ENCODE results near the gene CYB561D1. TPM values are rescaled to one million over a fixed set of nuclear protein-coding genes. Genes with fewer than 3 reads are reported as not detected.

Gene CYB561D1
- total and polyA plus RNA-seq, 4 donors, result 1.3 to 2.8 (median 2.0) TPM

GRCh38 chr1:109508001-109508872, 14.3 kb downstream of the CYB561D1 start:
- DNase-seq (ENCODE audit: low spot score), result no peak
- H3K9me3 ChIP-seq (ENCODE audit: control insufficient read depth in 4 of 4, low read length in 3 of 4), result no peaks in the 10 kb centered on the region
- H3K27ac ChIP-seq (ENCODE audit: low read depth in 1 of 2, low read length in 2 of 2), result no peak overlapping the region
- H3K4me3 ChIP-seq (ENCODE audit: low read depth in 1 of 3, low read length in 3 of 3), result no peak overlapping the region
- H3K9ac ChIP-seq (ENCODE audit: low read depth in 1 of 2, low read length in 2 of 2), result no peak overlapping the region
- no peaks in the 10 kb centered on the region for H3K36me3 ChIP-seq (ENCODE audit: control insufficient read depth in 4 of 4, insufficient read depth in 3 of 4, low read depth in 1 of 4, low read length in 3 of 4)
- H3K27me3 ChIP-seq (ENCODE audit: control insufficient read depth in 4 of 4, insufficient read depth in 4 of 4, low read length in 3 of 4), result no peaks in the 10 kb centered on the region
- WGBS, result 93% methylated on average over 25 of the region's 25 CpGs
- no peak for TF ChIP-seq HNF4A (conservative IDR thresholded peaks at IDR 0.05)
- TF ChIP-seq MAX (IDR thresholded peaks at IDR 0.05), result no peak
- TF ChIP-seq CTCF (IDR thresholded peaks at IDR 0.05; ENCODE audit: low read depth, low read length, missing input control), result no peak
- TF ChIP-seq EGR1 (IDR thresholded peaks at IDR 0.05; ENCODE audit: low read depth in 2 of 2), result no peak
- TF ChIP-seq SP1 (IDR thresholded peaks at IDR 0.05), result no peak
- no peak for TF ChIP-seq FOXA2 (IDR thresholded peaks at IDR 0.05)
- TF ChIP-seq HNF4G (IDR thresholded peaks at IDR 0.05), result no peak
- no peak for TF ChIP-seq ATF3 (IDR thresholded peaks at IDR 0.05)
- no peak for TF ChIP-seq JUND (IDR thresholded peaks at IDR 0.05)
- TF ChIP-seq NR2F2 (IDR thresholded peaks at IDR 0.05), result no peak
- H3K4me1 ChIP-seq (ENCODE audit: control insufficient read depth in 4 of 4, insufficient read depth in 4 of 4, low read length in 3 of 4), result peaks cover 3 to 19% (median 9%) of the 10 kb centered on the region in 4 donors

- DNase-seq (ENCODE audit: low spot score), result no peak
- H3K36me3 ChIP-seq (ENCODE audit: control insufficient read depth in 4 of 4, insufficient read depth in 3 of 4, low read depth in 1 of 4, low read length in 3 of 4), result no peaks in the 10 kb centered on the region
- 77% methylated on average over 7 of the region's 7 CpGs for WGBS
- H3K4me1 ChIP-seq (ENCODE audit: control insufficient read depth in 4 of 4, insufficient read depth in 4 of 4, low read length in 3 of 4), result peaks cover 3 to 19% (median 9%) of the 10 kb centered on the region in 4 donors
- no peak overlapping the region for H3K27ac ChIP-seq (ENCODE audit: low read depth in 1 of 2, low read length in 2 of 2)
- no peaks in the 10 kb centered on the region for H3K27me3 ChIP-seq (ENCODE audit: control insufficient read depth in 4 of 4, insufficient read depth in 4 of 4, low read length in 3 of 4)
- peak overlapping the region in 2 of 3 donors; percentile 70 to 83 for H3K4me3 ChIP-seq (ENCODE audit: low read depth in 1 of 3, low read length in 3 of 3)
- TF ChIP-seq FOXA2 (IDR thresholded peaks at IDR 0.05), result no peak
- no peak for TF ChIP-seq NR2F2 (IDR thresholded peaks at IDR 0.05)
- no peak for TF ChIP-seq MAX (IDR thresholded peaks at IDR 0.05)
- TF ChIP-seq ATF3 (IDR thresholded peaks at IDR 0.05), result no peak
- no peak for TF ChIP-seq EGR1 (IDR thresholded peaks at IDR 0.05; ENCODE audit: low read depth in 2 of 2)
- no peak for TF ChIP-seq JUND (IDR thresholded peaks at IDR 0.05)
- no peak overlapping the region for H3K9ac ChIP-seq (ENCODE audit: low read depth in 1 of 2, low read length in 2 of 2)
- no peaks in the 10 kb centered on the region for H3K9me3 ChIP-seq (ENCODE audit: control insufficient read depth in 4 of 4, low read length in 3 of 4)
Observed at GRCh38 chr1:109508873-109509175, 14.9 kb downstream of the CYB561D1 start.

GRCh38 chr1:109509176-109510134, 15.6 kb downstream of the CYB561D1 start, which contains the start of gene AMIGO1:
Gene AMIGO1, minus strand, starts transcription at chr1:109509727. Its CDS starts 815 bp downstream, at chr1:109508912.
- peaks cover 3 to 19% (median 9%) of the 10 kb centered on the region in 4 donors for H3K4me1 ChIP-seq (ENCODE audit: control insufficient read depth in 4 of 4, insufficient read depth in 4 of 4, low read length in 3 of 4)
- no peaks in the 10 kb centered on the region for H3K36me3 ChIP-seq (ENCODE audit: control insufficient read depth in 4 of 4, insufficient read depth in 3 of 4, low read depth in 1 of 4, low read length in 3 of 4)
- no peak within 1 kb of the TSS for H3K9ac ChIP-seq (ENCODE audit: low read depth in 1 of 2, low read length in 2 of 2)
- no peaks in the 10 kb centered on the region for H3K9me3 ChIP-seq (ENCODE audit: control insufficient read depth in 4 of 4, low read length in 3 of 4)
- DNase-seq (ENCODE audit: low spot score), result peak; percentile 57
- peak within 1 kb of the TSS; percentile 61 to 83 (median 70) for H3K4me3 ChIP-seq (ENCODE audit: low read depth in 1 of 3, low read length in 3 of 3)
- no peak within 1 kb of the TSS for H3K27ac ChIP-seq (ENCODE audit: low read depth in 1 of 2, low read length in 2 of 2)
- WGBS, result 1% methylated on average over 100 of the region's 100 CpGs
- H3K27me3 ChIP-seq (ENCODE audit: control insufficient read depth in 4 of 4, insufficient read depth in 4 of 4, low read length in 3 of 4), result no peaks in the 10 kb centered on the region
- TF ChIP-seq CTCF (IDR thresholded peaks at IDR 0.05; ENCODE audit: low read depth, low read length, missing input control) (no peak), ZBTB33 (IDR thresholded peaks at IDR 0.05) (no peak), NR2F2 (IDR thresholded peaks at IDR 0.05) (no peak), JUND (IDR thresholded peaks at IDR 0.05) (no peak), GABPA (IDR thresholded peaks at IDR 0.05 in 1 of 2, conservative IDR thresholded peaks at IDR 0.05 in 1 of 2) (no peak), FOXA2 (IDR thresholded peaks at IDR 0.05) (no peak), ATF3 (IDR thresholded peaks at IDR 0.05) (no peak), TAF1 (conservative IDR thresholded peaks at IDR 0.05) (no peak), YY1 (IDR thresholded peaks at IDR 0.05) (no peak), FOXA1 (IDR thresholded peaks at IDR 0.05) (no peak)
